BE2C (cell line): ENCODE measurements around the gene ALPL.

Experiments
- DNase-seq: peaks from one replicate; pipeline ENCODE4 v3.0.0-alpha.2; 2020
- H3K27me3 ChIP-seq: fragments of 250-450 bp; sonication (Bioruptor Pico); 2 replicates; pipeline ENCODE4 v1.5.1; 2020; ENCODE audit warnings: mild to moderate bottlenecking
- H3K36me3 ChIP-seq: fragments of 250-450 bp; sonication (Bioruptor Pico); 2 replicates; pipeline ENCODE4 v1.5.1; 2020; ENCODE audit warnings: mild to moderate bottlenecking
- H3K4me1 ChIP-seq: fragments of 250-450 bp; sonication (Bioruptor Pico); 2 replicates; pipeline ENCODE4 v1.5.1; 2020
- H3K4me3 ChIP-seq: 2 replicates; pipeline ENCODE4 v1.5.1; 2011; ENCODE audit warnings: low read depth, low read length
- H3K9me3 ChIP-seq: fragments of 250-450 bp; sonication (Bioruptor Pico); 2 replicates; pipeline ENCODE4 v1.5.1; 2020
- CTCF ChIP-seq: IDR thresholded peaks from 2 replicates; pipeline ENCODE4 v1.5.1; 2012; ENCODE audit warnings: mild to moderate bottlenecking, low read depth, low read length

The ALPL gene

GRCh38 chr1:21575351-21575942 lies 66.2 kb downstream of the ALPL start:
- H3K4me3 ChIP-seq: no peak overlapping the region
- DNase-seq: no peak
- H3K4me1 ChIP-seq: 0 out of 2 replicates have a peak, but pooled peaks cover 6% of the 10 kb centered on the region
- H3K27me3 ChIP-seq: no peaks in the 10 kb centered on the region
- TF ChIP-seq CTCF: no peak
- no peaks in the 10 kb centered on the region for H3K9me3 ChIP-seq
- H3K36me3 ChIP-seq: no peaks in the 10 kb centered on the region

- H3K4me3 ChIP-seq: no peak overlapping the region
- H3K4me1 ChIP-seq: 0 out of 2 replicates have a peak, but pooled peaks cover 6% of the 10 kb centered on the region
- no peaks in the 10 kb centered on the region for H3K9me3 ChIP-seq
- no peaks in the 10 kb centered on the region for H3K36me3 ChIP-seq
- H3K27me3 ChIP-seq: no peaks in the 10 kb centered on the region
- TF ChIP-seq CTCF: no peak
- DNase-seq: no peak
These were observed 67.0 kb downstream of the ALPL start for GRCh38 chr1:21576031-21576797.

GRCh38 chr1:21576798-21577187 lies 67.6 kb downstream of the ALPL start:
- DNase-seq: no peak
- Histone ChIP-seq H3K4me3 (no peak overlapping the region), H3K27me3 (no peaks in the 10 kb centered on the region), H3K4me1 (0 out of 2 replicates have a peak, but pooled peaks cover 6% of the 10 kb centered on the region), H3K9me3 (no peaks in the 10 kb centered on the region), H3K36me3 (no peaks in the 10 kb centered on the region)
- no peak for TF ChIP-seq CTCF

- no peaks in the 10 kb centered on the region for H3K27me3 ChIP-seq
- H3K4me3 ChIP-seq: no peak overlapping the region
- H3K4me1 ChIP-seq: 0 out of 2 replicates have a peak, but pooled peaks cover 6% of the 10 kb centered on the region
- no peak for TF ChIP-seq CTCF
- H3K36me3 ChIP-seq: no peaks in the 10 kb centered on the region
- H3K9me3 ChIP-seq: no peaks in the 10 kb centered on the region
- no peak for DNase-seq
These were observed 68.1 kb downstream of the ALPL start for GRCh38 chr1:21577324-21577723.

GRCh38 chr1:21577933-21578332 lies 68.7 kb downstream of the ALPL start:
- H3K4me3 ChIP-seq: no peak overlapping the region
- no peak for DNase-seq
- no peak for TF ChIP-seq CTCF
- H3K9me3 ChIP-seq: no peaks in the 10 kb centered on the region
- H3K27me3 ChIP-seq: no peaks in the 10 kb centered on the region
- H3K4me1 ChIP-seq: 0 out of 2 replicates have a peak, but pooled peaks cover 6% of the 10 kb centered on the region
- no peaks in the 10 kb centered on the region for H3K36me3 ChIP-seq

GRCh38 chr1:21579791-21580190 lies 70.6 kb downstream of the ALPL start:
- H3K9me3 ChIP-seq: no peaks in the 10 kb centered on the region
- H3K4me1 ChIP-seq: no peaks in the 10 kb centered on the region
- no peak for DNase-seq
- TF ChIP-seq CTCF: no peak
- H3K27me3 ChIP-seq: no peaks in the 10 kb centered on the region
- H3K4me3 ChIP-seq: no peak overlapping the region
- no peaks in the 10 kb centered on the region for H3K36me3 ChIP-seq
